Activated T-helper 1 cell treated with anti-CD3 and anti-CD28 coated beads, Interleukin-12 subunit alpha, Interleukin-12 subunit beta, Interleukin-2, Interleukin-4 antibody, amounts not matched to agents 30 ng/mL and 10 ng/mL and 1 ng/mL, durations not matched to agents 14 hours and 24 hours and 36 hours (primary cell): ENCODE measurements around the gene ASB16. TPM values are rescaled to one million over a fixed set of nuclear protein-coding genes. Genes with fewer than 3 reads are reported as not detected.
A peak's percentile ranks its signal among the peaks of the same experiment; 100 is the strongest.

Source experiments
- DNase-seq: peaks from one replicate; pipeline ENCODE4 v3.0.0; 2021; ENCODE audit warnings: low spot score
- H3K27ac Mint-ChIP-seq: one replicate; pipeline ENCODE4 v1.8.0; 2021; ENCODE audit warnings: mild to moderate bottlenecking, mixed read lengths
- H3K27me3 Mint-ChIP-seq: one replicate; pipeline ENCODE4 v1.8.0; 2022; ENCODE audit warnings: mild to moderate bottlenecking, moderate library complexity, mixed read lengths; ENCODE audit not compliant: insufficient read depth
- H3K36me3 Mint-ChIP-seq: one replicate; pipeline ENCODE4 v1.8.0; 2021; ENCODE audit warnings: low read depth, mixed read lengths
- H3K4me1 Mint-ChIP-seq: one replicate; pipeline ENCODE4 v1.8.0; 2021; ENCODE audit warnings: low read depth, mixed read lengths
- H3K4me3 Mint-ChIP-seq: one replicate; pipeline ENCODE4 v1.8.0; 2021; ENCODE audit warnings: mild to moderate bottlenecking, moderate library complexity, mixed read lengths
- H3K9me3 Mint-ChIP-seq: one replicate; pipeline ENCODE4 v1.8.0; 2021; ENCODE audit warnings: mixed read lengths
- intact Hi-C: fragments of 100-400 bp; cut with micrococcal nuclease; formaldehyde crosslinking; loops from one replicate; pipeline ENCODE4 v1.15.1; 2024
- total RNA-seq: library from RNA; stranded (reverse); gene quantifications from 2 replicates; pipeline ENCODE4 v1.2.3, GENCODE V29; 2022

The ASB16 gene
- total RNA-seq, 1 donor from 2014 or later: 0.31 TPM

DNA sequence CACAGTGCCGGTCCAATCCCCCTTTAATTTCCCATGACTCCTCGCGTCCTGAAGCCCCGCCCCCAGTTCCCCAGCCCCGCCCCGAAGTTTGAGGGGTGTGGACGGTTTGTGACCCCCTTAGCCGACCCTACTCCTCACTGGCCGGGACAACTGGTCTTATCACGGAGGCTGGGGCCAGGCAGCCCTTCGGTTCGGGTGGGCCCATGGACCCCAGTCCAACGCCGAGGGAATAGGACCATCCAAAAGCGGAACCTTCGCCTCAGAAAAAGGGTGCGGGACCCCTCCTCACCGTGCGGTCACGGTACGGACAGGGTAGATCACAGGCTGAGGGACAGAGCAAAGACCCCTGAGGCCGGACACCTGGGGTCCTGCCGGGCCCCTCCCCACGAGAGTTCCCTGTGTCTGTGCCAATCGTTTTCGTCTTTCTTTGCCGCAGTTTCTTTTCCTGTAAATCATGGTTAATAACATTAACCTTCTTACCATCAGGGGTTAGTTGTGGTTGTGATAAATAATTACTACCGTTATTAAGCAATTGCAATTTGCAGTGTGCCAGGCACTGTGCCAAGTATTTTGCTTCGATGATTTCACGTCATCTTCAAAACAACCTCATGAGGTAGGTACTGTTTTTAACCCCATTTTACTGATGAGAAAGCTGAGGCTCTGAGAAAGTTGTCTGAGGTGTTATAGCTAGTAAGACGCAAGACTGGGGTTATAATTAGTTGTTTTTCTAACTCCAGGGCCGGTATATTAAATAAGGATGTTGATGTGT is 16.8 kb downstream of the ASB16 start:
- peak overlapping the region; percentile 99 for H3K27ac Mint-ChIP-seq

DNA sequence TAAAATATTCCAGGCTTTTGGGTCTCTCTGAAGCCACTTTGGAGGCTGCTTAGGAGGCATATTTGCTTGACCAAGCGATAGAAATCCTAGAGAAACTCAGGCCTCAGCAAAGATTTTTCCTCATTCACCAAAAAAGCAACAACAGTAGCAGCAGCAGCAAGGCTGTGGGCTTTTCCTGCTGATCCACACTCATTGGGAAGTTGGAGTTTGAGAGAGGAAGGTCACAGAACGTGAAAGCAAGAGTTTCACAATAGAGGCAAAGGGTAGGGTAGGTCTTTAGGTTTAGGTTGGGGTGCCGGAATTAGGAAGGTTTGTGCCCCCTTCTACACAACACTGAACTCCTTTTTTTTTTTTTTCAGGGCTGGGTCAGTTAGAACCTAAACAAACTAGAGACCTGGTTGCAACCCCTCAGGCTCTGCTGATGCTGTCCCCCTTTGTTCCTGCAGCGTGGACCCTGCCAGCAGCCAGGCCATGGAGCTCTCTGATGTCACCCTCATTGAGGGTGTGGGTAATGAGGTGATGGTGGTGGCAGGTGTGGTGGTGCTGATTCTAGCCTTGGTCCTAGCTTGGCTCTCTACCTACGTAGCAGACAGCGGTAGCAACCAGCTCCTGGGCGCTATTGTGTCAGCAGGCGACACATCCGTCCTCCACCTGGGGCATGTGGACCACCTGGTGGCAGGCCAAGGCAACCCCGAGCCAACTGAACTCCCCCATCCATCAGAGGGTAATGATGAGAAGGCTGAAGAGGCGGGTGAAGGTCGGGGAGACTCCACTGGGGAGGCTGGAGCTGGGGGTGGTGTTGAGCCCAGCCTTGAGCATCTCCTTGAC is 18.3 kb downstream of the ASB16 start:
- H3K4me1 Mint-ChIP-seq: peaks cover 31% of the 10 kb centered on the region
- intact Hi-C loops: loop anchor here (5.0 kb wide), 1 partner anchor 759 kb away; the partner anchor contains the start of gene KIF18B
- DNase-seq: no peak
- H3K27ac Mint-ChIP-seq: no peak overlapping the region
- H3K36me3 Mint-ChIP-seq: peaks cover 31% of the 10 kb centered on the region
- H3K27me3 Mint-ChIP-seq: no peaks in the 10 kb centered on the region
- H3K9me3 Mint-ChIP-seq: no peaks in the 10 kb centered on the region
- H3K4me3 Mint-ChIP-seq: peak overlapping the region; percentile 100

More for the DNA sequence above, 16.8 kb downstream of the ASB16 start:
- H3K4me1 Mint-ChIP-seq: peaks cover 31% of the 10 kb centered on the region
- DNase-seq: no peak
- no peaks in the 10 kb centered on the region for H3K27me3 Mint-ChIP-seq
- intact Hi-C loops: loop anchor here (2.0 to 5.0 kb wide), 2 partner anchors 181 to 760 kb away; partner anchors contain the start of gene KIF18B
- H3K9me3 Mint-ChIP-seq: no peaks in the 10 kb centered on the region
- H3K4me3 Mint-ChIP-seq: peak overlapping the region; percentile 100
- peaks cover 24% of the 10 kb centered on the region for H3K36me3 Mint-ChIP-seq

GRCh38 chr17:44190481-44190880 is 20.0 kb downstream of the ASB16 start:
- Mint-ChIP-seq H3K4me1 (peaks cover 17% of the 10 kb centered on the region), H3K4me3 (peak overlapping the region; percentile 39), H3K27me3 (no peaks in the 10 kb centered on the region), H3K27ac (no peak overlapping the region), H3K36me3 (peaks cover 37% of the 10 kb centered on the region), H3K9me3 (no peaks in the 10 kb centered on the region)
- no peak for DNase-seq
- intact Hi-C loops: no loop called here

GRCh38 chr17:44191369-44191768 is 20.9 kb downstream of the ASB16 start:
- Mint-ChIP-seq H3K4me1 (peaks cover 14% of the 10 kb centered on the region), H3K27me3 (no peaks in the 10 kb centered on the region), H3K27ac (no peak overlapping the region), H3K4me3 (no peak overlapping the region), H3K36me3 (peaks cover 39% of the 10 kb centered on the region), H3K9me3 (no peaks in the 10 kb centered on the region)
- intact Hi-C loops: no loop called here
- no peak for DNase-seq

GRCh38 chr17:44191941-44192496 is 21.5 kb downstream of the ASB16 start:
- Mint-ChIP-seq H3K4me3 (no peak overlapping the region), H3K36me3 (peaks cover 42% of the 10 kb centered on the region), H3K4me1 (peaks cover 12% of the 10 kb centered on the region), H3K27me3 (no peaks in the 10 kb centered on the region), H3K27ac (no peak overlapping the region), H3K9me3 (no peaks in the 10 kb centered on the region)
- intact Hi-C loops: no loop called here
- no peak for DNase-seq

- no peaks in the 10 kb centered on the region for H3K9me3 Mint-ChIP-seq
- no peak overlapping the region for H3K27ac Mint-ChIP-seq
- H3K36me3 Mint-ChIP-seq: peaks cover 47% of the 10 kb centered on the region
- no peak for DNase-seq
- H3K4me1 Mint-ChIP-seq: peaks cover 13% of the 10 kb centered on the region
- H3K27me3 Mint-ChIP-seq: no peaks in the 10 kb centered on the region
- intact Hi-C loops: no loop called here
- no peak overlapping the region for H3K4me3 Mint-ChIP-seq
Measured at GRCh38 chr17:44192750-44193149, 22.2 kb downstream of the ASB16 start.

DNA sequence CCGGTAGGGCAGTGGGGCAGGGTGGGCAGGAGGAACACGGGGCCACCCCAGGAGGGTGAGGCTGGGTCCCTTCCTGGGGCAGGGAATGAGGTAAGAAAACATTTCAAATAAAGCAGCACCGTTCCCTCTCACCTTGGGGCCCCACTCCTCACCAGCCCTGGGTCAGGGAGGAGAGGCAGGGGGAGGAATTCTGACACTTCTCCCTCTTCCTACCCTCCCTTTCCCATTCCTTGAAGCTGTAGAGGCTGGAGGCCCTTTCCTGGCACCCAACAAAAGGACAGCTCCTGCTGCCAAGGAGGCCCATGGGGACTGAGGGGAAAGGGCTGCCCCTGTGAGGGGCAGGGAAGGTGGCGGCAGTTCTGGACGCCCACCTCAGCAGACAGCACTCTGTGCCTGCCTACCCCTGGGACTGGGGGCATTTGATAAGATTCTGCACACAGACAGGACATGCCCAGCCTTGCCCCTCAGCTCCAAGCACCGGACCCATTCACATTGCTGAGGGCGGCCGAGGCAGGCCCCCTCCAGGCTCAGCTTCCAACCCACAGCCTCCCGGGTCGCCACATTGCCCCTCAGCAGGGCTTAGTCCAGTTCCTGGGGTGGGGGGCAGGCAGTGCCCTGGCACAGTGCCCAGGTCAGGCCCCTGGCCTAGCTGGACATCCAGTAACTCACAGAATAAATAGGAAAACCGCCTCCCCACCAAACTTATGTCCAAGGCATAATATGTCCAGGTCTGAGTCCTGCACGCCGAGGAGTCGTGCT is 23.0 kb downstream of the ASB16 start:
- H3K36me3 Mint-ChIP-seq: peaks cover 48% of the 10 kb centered on the region
- no peaks in the 10 kb centered on the region for H3K27me3 Mint-ChIP-seq
- DNase-seq: no peak
- intact Hi-C loops: no loop called here
- no peak overlapping the region for H3K27ac Mint-ChIP-seq
- peaks cover 12% of the 10 kb centered on the region for H3K4me1 Mint-ChIP-seq
- no peak overlapping the region for H3K4me3 Mint-ChIP-seq
- H3K9me3 Mint-ChIP-seq: no peaks in the 10 kb centered on the region

GRCh38 chr17:44197107-44197506 is 26.6 kb downstream of the ASB16 start:
- Mint-ChIP-seq H3K4me3 (no peak overlapping the region), H3K4me1 (peaks cover 23% of the 10 kb centered on the region)

GRCh38 chr17:44197980-44198720 is 27.6 kb downstream of the ASB16 start:
- peak; percentile 55 for DNase-seq
- intact Hi-C loops: no loop called here
- H3K27ac Mint-ChIP-seq: peak overlapping the region; percentile 84
- peaks cover 31% of the 10 kb centered on the region for H3K4me1 Mint-ChIP-seq
- H3K9me3 Mint-ChIP-seq: no peaks in the 10 kb centered on the region
- peaks cover 29% of the 10 kb centered on the region for H3K36me3 Mint-ChIP-seq
- peak overlapping the region; percentile 88 for H3K4me3 Mint-ChIP-seq
- no peaks in the 10 kb centered on the region for H3K27me3 Mint-ChIP-seq

More at GRCh38 chr17:44197107-44197506, 26.6 kb downstream of the ASB16 start:
- intact Hi-C loops: no loop called here
- Mint-ChIP-seq H3K27ac (peak overlapping the region; percentile 84), H3K9me3 (no peaks in the 10 kb centered on the region), H3K27me3 (no peaks in the 10 kb centered on the region), H3K36me3 (peaks cover 34% of the 10 kb centered on the region)
- DNase-seq: no peak

GRCh38 chr17:44198721-44199552 is 28.4 kb downstream of the ASB16 start:
- Mint-ChIP-seq H3K36me3 (peaks cover 26% of the 10 kb centered on the region), H3K27ac (peak overlapping the region; percentile 84), H3K4me3 (peak overlapping the region; percentile 88), H3K27me3 (no peaks in the 10 kb centered on the region), H3K9me3 (no peaks in the 10 kb centered on the region), H3K4me1 (peaks cover 39% of the 10 kb centered on the region)
- peak; percentile 63 for DNase-seq
- intact Hi-C loops: no loop called here
